NCI-H510A treated with DMSO at 0.1 percent for 48 hours (cell line): ENCODE results near the gene MAEA.

Experiments
- DNase-seq: peaks from one replicate; lab custom pipeline; 2025; lab: John Stamatoyannopoulos, UW

MAEA gene

DNA sequence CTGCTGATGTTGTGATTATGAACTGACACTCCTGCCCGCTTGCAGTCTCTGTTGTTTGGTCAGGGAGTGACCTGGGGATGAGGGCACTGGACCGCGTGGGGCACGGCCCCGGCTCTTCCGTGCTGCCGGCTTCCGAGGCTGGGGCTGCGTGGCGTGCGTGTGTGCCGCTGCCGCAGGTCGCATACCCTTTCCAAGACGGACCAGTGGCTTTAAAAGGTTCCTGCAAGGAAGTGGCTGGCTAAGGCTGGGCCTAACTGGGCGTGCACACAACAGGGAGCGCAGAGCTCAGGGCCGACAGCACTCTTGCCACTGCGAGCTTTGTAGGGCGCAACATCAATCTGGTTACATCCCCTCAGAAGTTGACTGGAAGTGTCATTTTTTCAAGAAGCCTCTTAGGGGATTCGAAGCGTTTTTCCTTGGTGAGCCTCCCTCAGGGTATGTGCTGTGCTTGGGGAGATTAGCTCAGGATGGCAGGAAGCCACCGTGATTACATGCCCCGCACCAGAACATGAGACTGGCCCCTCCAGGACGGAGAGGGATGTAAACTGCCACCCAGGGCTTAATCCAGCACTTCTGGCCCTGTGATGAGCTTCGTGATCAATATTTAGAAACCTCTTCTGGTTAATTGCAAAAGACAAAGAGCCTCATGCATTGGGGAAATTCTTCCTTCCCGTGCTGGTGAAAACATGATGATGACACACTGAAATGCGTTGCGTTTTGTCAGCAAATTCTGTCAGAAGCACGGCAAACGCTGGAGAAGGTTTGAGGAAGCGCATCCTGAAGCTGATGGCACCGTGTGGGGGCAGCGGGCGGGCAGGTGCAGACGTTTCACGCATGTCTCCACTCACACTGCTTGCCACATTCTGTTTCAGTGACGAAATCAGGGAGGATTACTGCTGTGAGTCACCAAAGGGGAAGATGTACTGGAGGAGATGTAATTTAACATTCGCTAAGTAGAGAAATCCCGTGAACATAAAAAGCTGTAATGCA lies 11.1 kb downstream of the MAEA start:
- DNase-seq, result no peak

DNA sequence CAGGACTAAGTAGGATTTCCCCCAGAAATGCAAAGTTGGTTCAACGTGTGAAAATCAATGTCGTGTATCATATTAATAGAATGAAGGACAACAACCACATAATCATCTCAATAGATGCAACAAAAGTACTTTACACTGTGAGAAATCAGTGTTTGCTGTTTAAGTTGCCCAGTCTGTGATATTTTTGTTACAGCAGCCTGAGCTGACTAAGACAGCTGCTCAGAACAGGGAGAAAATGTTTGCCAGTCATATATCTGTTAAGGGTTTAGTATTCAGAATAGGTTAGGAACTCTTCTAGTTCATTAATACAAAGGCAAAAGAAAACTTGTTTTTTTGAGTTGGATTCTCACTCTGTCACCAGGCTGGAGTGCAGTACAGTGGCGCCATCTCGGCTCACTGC lies 12.5 kb downstream of the MAEA start:
- DNase-seq, result no peak

DNA sequence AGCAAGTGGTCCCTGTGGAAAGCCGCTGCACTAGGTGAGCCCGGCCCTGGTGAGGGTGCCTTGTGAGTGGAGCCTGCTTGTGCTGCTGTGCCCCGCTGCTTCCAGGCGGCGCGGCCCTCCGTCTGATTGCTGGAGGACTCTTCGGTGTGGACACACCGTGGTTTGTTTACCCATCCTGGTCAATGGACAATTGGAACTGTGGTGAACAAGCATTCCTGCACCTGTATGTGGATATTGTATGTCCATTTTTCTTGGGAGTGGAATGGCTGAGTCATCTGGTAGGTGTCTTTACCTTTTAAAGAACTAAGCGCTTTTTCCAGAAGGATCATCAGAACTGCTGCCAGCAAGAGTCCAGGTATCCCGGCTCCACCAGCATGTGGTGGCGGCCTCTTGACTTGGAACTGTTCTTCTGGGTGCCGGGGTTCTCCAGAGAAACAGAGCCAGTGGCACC lies 15.6 kb downstream of the MAEA start:
- DNase-seq, result no peak

DNA sequence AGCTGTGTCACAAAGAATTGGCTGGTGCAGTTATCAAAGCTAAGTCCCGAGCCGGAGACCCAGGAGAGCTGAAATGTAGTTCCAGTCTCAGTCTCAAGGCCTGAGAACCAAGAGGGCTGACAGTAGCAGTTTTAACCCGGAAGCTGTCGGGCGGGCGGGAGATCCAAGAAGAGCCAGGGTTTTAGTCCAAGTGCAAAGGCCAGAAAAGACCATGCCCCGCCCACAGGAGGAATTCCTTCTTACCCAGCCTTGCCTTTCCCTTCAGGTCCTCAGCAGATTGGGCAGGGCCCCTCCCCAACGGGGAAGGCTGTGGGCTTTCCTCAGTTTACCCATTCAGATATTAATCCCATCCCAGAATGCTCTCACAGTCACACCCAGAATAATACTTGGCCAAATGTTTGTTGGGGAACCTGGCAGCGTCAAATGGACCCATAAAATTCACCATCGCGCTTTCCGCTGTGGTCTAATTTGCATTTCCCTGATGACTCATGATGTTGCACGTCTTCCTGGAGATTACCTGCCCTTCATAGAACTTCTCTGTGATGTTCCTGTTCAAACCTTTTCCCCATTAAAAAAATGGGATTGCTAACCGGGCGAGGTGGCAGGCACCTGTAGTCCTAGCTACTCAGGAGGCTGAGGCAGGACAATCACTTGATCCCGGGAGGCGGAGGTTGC lies 16.2 kb downstream of the MAEA start:
- DNase-seq, result no peak

DNA sequence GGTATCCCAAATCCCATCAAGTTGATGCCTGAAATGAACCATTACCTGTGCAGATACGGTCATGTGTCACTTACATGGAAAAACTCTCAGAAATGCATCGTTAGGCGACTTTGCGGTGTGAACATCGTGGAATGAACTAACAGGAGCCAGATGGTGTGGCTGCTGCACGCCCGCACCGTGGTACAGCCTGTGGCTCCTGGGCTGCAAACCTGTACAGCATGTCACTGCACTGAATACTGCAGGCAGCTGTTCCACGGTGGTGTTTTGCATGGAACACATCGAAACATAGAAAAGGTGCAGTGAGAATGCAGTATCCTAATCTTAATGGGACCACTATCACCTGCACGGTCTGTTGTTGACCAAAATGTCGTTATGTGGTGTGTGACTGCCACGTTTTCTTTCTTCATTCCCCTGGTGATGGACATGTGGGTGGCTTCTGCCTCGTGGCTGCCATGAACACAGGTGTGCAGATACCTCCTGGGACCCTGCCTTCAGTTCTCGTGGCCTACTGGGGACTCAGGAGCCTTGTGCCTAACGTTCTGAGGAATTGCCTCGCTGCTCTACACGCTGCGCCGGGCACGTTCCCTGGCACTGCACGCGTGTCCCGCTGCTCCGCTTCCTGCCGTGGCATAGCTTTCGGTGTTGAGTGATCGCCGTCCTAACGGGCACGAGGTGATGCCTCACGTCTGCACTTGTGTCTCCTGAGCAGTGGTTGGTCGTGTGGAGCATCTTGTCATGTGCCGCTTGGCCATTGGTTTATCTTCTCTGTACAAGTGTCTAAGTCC lies 18.5 kb downstream of the MAEA start:
- no peak for DNase-seq

DNA sequence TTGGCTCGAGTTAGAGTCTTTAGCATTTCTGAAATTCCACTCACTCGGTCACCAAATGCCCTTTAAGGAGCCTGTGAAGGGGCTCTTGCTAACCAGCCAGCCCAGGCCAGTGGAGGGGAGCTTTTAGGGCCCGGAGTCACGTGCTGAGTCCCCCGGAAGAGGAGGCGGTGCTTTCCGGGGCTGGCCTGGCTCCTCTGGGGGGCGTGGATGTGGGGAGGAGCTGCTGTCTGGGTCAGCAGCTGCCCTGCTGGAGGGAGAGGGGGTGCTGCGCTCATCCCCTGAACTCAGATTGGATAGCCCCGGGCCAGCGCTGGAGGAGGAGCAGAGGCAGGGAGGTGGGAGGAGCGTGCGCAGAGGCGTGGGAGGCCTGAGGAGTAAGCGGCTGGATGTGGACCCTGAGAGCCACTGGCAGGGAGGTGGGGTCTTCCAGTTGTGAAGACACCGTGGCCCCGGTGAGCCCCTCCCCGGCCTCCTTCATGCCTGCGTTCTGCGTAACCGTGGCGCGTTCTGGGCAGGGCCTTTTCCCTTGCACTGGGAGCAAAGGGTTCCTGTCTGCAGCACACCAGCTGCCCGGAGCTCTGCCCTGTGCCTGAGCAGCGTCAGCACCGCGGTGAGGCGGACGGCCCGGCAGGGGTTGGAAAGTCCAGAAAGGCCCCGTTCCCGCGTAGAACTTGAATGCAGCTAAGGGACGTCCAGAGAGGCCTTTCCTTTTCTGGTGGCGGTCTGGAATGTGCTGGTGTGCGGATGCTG lies 19.7 kb downstream of the MAEA start:
- DNase-seq, result no peak

DNA sequence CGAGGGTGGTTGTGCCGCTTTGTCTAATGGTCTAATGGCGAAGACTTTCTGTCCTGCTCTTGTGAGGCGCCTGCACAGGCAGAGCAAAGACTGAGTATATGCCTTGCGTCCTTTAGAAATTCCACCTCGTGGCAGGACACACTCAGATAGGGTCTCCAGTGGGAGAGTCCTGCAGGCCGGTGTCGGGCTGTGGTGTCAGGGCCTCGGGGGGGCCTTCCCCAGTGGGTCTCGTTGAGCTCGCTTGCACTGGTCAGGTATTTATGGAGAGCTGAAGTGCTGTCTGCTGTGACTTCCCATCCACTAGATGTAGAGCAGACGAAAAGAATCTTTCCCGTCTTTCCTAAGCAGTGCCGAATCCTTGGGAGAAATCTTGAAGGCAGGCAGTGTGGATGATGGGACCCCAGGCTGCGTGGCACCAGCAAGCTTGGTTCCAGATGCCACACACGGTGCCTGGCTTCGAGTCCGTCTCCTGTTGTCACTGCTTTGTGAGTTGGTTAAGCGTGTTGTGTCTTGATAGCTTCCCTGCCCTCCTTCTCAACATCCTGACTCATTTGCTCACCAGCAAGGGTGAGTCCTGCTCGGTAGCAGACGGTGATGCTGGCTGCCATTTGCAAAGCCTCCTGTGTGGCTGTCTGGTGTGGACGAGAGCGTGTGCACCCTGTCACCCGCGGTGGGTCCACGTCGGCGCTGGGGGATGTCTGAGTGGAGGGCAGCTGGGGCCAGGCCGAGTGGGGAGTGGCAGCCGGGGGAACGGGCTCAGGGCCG lies 20.5 kb downstream of the MAEA start:
- DNase-seq, result no peak

DNA sequence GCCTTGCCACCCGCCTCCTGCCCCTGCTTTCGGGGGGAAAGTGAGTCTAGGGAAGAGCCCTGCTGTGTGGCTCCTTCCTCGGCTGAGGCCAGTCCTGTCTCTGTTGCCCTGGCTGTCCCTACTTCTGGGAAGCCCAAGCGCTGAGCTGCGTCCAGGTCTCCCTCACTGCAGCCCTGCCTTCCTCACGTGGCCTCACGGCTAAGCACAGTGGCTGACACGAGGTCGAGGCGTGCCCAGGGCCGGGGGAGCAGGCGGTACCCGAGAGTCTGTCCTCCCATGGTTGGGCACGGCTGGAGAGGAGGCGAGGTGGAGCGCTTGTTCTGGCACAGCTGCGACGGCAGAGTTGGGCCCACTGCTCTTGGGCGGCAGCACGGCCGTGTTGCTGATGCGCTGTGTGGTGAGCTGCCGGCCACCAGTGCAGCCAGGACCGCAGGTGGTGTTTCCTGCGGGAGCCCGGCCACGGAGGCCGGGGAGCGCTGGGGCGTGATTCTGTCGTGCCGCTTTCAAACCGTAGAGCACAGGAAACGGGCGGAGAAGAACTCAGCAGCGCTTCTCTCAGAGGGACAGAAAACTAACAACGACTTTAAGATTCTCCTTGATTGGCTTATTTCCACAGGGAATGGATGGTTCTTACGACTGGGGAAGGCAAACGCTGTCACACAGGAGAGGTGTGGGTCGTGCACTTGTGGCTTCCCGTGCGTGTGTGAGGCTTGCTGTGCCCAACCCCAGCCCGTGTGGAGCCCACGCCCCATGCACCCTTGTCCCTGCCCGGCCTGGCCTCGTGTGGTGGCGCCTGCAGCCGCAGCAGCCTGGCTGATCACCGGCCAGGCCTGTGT lies 21.3 kb downstream of the MAEA start:
- no peak for DNase-seq

DNA sequence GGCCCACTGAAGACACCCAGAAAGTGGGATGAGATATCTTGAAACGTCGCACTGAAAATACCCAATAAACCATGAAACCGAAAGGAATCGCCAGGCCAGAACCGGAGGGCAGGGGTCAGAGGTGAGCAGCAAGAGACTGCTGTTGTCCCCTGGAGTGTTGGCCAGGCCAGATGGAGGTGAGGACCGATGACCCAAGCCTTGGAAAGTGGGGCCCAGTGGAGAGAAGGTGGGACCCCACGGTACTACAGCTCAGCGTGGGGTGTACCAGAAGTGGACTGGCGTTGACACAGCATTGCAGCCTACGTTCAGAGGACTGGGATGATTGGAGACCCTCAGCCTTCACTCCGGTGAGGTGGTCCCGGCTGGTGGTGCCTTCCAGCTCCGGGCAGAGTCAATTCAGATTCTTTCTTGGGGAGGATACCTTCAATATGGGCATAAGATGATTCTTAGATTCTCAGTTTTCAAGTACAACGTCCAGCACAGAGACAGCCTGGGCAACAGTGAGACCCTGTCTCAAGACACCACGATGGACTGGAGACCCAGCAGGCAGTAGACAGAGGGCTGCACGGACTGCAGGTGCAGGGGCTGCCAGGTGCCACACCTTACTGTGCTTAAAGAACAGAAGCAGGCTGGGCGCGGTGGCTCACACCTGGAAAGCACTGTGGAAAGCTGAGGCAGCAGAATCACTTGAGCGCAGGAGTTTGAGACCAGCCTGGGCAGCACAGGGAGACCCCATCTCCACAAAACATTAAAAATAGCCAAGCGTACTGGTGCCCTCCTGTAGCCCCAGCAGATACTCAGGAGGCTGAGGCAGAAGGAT lies 23.3 kb downstream of the MAEA start:
- no peak for DNase-seq

DNA sequence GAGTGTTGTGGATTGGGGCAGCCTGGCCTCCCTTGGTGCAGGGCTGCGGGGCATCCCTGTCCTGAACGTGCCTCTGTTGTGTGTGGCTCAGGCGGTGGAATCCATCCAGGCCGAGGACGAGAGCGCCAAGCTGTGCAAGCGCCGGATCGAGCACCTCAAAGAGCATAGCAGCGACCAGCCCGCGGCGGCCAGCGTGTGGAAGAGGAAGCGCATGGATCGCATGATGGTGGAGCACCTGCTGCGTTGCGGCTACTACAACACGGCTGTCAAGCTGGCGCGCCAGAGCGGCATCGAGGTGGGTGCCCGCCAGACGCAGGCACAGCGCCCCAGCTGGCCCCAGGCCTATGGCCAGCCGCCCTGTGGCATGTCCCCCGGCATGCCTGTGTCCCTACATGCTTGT lies 25.6 kb downstream of the MAEA start:
- no peak for DNase-seq

DNA sequence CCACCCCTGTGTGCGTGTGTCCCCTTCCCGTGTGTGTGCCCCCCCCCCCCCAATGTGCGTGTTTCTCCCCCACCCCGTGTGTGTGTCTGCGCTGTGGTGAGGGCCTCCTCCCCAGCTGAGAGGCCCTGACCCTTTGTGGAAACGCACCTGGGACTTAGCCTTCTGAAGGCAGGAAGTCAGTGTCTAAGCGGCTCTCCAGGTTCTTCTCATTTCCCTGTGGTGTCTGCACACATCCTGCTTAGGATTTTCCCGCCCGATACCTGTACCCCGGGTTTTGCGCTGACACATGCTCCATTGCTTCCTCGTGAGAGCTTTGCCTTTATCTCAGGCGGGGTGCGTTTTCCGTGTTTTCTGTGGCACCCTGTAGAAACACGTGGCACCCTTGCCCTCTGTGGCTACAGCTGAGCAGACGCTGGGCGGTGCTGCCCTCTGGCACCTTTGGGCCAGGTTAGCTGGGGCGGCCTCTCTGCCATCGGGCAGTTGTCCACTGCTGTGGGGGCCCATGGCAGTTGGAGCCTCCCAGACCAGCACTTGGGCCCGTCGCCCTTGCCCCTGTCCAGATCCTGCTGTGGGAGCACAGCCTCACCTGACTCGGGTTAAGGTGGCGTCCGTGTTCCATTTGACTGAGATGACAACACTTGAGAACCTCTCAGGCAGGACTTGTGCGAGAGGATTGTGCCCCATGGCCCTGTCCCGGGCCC lies 26.3 kb downstream of the MAEA start:
- DNase-seq, result no peak

DNA sequence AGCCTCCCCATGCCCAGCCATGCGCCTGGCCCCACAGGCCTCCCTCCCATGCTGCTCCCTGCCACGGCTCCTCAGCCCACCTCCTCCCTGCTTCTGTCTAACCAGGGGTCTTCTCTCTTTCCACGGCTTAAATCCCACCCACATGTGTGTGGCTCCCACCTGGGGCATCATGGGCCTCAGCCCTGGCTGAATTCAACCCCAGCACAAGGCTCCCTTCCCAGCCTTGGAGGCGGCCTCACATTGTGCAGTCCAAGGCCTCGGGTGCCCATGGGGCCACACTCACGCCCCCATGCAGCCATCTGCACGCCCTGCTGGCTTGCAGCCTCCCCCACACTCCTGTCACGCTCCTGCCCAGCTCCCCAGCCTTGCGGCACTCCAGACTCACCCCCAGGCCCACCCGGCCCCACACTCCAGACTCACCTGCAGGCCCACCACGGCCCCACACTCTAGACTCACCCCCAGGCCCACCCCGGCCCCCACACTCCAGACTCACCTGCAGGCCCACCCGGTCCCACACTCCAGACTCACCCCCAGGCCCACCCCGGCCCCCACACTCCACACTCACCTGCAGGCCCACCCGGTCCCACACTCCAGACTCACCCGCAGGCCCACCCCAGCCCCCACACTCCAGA lies 27.0 kb downstream of the MAEA start:
- DNase-seq, result no peak

DNA sequence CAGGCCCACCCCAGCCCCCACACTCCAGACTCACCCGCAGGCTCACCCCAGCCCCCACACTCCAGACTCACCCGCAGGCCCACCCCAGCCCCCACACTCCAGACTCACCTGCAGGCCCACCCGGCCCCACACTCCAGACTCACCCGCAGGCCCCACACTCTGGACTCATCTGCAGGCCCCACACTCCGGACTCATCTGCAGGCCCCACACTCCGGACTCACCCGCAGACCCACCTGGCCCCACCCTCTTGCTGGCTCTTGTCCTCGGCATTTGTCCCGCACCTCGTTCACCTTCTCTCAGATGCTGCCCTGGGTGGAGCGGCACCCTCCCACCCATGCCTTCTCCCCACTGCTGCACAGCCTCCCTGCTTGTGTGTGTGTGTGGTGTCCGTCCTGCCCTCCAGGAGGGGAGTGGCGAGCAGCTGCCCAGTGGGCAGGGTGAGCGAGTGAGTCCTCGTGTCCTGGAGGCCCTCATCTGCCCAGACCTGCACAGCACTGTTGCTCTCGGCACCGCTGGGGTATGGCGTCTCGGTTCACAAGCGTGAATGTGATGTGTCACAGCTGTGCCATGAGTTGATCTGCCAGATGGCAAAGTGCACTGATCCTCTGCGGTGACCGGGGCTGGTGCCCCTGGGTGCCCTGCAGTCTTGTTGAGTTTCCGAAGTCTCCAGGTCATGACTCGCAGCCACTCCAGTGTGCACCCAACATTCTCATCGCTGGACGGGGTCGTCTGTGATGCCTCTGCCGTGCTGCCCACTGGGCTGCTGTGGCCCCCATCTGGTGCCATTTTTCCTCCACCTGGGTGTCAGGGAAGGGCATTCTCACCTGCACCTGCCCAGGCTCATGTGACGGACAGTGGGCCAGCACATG lies 27.7 kb downstream of the MAEA start:
- no peak for DNase-seq

DNA sequence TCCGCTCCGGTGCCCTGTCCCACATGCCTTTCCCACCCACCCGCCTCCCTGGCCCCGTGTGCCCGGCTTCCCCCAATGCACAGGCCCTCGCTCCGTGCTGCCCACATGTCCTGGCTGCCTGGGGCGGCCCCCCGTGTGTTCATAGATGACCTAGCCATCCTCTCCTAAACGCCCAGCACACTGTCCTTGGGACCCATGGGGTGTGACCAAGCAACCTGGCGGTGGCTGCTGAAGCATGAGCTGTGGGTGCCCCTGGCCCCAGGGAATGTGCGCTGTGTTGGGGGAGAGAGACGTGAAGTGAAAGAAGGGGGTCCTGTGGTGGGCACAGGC lies 28.3 kb downstream of the MAEA start:
- DNase-seq, result no peak

DNA sequence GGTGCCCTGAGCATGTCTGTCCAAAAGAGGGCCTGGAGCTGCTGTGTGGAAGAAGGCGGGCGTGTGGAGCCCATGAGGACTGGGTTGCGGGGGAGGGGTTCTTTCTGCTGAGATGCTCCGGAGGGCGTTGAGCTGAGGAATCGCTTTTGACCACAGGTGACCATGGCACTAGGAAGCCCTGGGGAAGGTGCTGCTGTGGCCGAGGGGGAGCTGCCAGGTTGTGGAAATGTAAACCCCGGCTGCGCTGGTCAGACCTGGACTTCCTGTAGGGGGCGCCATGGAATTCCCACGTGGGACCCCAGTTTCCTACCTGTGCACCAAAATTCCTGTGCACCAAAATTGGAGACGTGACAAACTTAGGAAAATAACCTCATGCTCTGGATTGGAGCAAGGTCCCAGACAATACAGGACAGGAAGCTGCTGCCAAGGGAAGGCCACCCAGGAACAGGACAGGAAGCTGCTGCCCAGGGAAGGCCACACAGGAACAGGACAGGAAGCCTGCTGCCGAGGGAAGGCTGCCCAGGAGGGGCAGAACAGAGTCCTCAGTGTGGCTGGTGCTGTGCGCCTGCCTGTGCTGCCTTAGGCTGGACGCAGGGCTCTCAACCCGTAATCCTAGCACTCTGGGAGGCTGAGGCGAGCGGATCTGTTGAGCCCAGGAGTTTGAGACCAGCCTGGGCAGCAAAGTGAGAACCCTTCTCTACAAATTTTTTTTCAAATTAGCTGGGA lies 29.0 kb downstream of the MAEA start:
- no peak for DNase-seq

DNA sequence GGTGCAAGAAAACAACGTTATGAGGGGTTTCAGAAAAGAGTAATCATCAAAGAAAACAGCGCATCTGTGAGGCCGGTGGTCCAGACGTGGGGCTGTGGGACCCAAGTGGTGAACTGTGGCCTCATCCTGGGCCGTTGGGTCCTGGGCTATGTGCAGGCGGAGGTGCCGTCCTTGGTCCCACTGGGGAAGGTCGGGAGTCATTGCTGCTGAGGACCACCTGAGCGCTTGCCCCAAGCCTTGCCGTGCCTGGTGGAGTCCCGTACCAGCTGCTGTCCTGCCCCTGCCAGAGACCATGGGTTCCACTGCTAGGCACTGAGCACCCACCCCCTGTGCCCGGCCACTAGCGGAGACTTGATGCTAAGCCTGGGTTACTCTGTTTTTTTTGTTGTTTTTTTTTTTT lies 31.8 kb downstream of the MAEA start:
- no peak for DNase-seq
